HG02763 (cell line): ENCODE measurements around the gene GYS1.

Source experiments
- ATAC-seq: cut with Tn5 transposase; IDR thresholded peaks from one replicate; pipeline ENCODE4 v1.9.1; 2021; ENCODE audit warnings: mild to moderate bottlenecking, moderate library complexity; ENCODE audit not compliant: unreplicated experiment

GYS1 gene

GRCh38 chr19:48991011-48991609, 2.0 kb downstream of the GYS1 start:
- ATAC-seq = no peak

GRCh38 chr19:48990400-48990799, 2.7 kb downstream of the GYS1 start:
- no peak for ATAC-seq

GRCh38 chr19:48989701-48990291, 3.3 kb downstream of the GYS1 start:
- ATAC-seq = no peak

- ATAC-seq = no peak
Observed at GRCh38 chr19:48988860-48989259, 4.2 kb downstream of the GYS1 start.

GRCh38 chr19:48988286-48988685, 4.8 kb downstream of the GYS1 start:
- no peak for ATAC-seq

- no peak for ATAC-seq
Observed at GRCh38 chr19:48987323-48987722, 5.8 kb downstream of the GYS1 start.

- no peak for ATAC-seq
Observed at GRCh38 chr19:48986211-48986610, 6.9 kb downstream of the GYS1 start.

- ATAC-seq = no peak
Observed at GRCh38 chr19:48985711-48986110, 7.4 kb downstream of the GYS1 start.

- no peak for ATAC-seq
Observed at GRCh38 chr19:48982280-48982679, 10.8 kb downstream of the GYS1 start.

GRCh38 chr19:48977061-48977460, 16.0 kb downstream of the GYS1 start:
- ATAC-seq = no peak

- ATAC-seq = no peak
Observed at GRCh38 chr19:48975947-48976847, 16.9 kb downstream of the GYS1 start.

- no peak for ATAC-seq
Observed at GRCh38 chr19:48970923-48971395, 22.1 kb downstream of the GYS1 start.

GRCh38 chr19:48970139-48970766, 22.9 kb downstream of the GYS1 start:
- no peak for ATAC-seq

GRCh38 chr19:48969276-48970138, 23.6 kb downstream of the GYS1 start:
- ATAC-seq = no peak

GRCh38 chr19:48968813-48969218, 24.3 kb downstream of the GYS1 start:
- no peak for ATAC-seq

GRCh38 chr19:48968179-48968661, 24.9 kb downstream of the GYS1 start:
- ATAC-seq = no peak

- no peak for ATAC-seq
Observed at GRCh38 chr19:48967346-48968178, 25.5 kb downstream of the GYS1 start.

- no peak for ATAC-seq
Observed at GRCh38 chr19:48966541-48967345, 26.4 kb downstream of the GYS1 start.
